GM18951 (cell line): ENCODE results near the gene TNXB.

Experiments used
- POLR2A ChIP-seq: IDR thresholded peaks from 4 replicates; pipeline ENCODE4 v1.6.1; 2011; ENCODE audit warnings: mild to moderate bottlenecking; ENCODE audit not compliant: insufficient read length, insufficient read depth; ENCODE audit errors: extremely low read depth
- in situ Hi-C: fragments of 300-500 bp; cut with MboI; formaldehyde crosslinking; loops from one replicate; pipeline ENCODE4 v1.12.0; 2022; ENCODE audit warnings: low sequenced_read_pairs, mixed read lengths, inconsistent platforms; ENCODE audit not compliant: unreplicated experiment

The TNXB gene

GRCh38 chr6:32096394-32097258, 12.5 kb downstream of the TNXB start:
- TF ChIP-seq POLR2A = no peak
- in situ Hi-C loops = no loop called here

- in situ Hi-C loops = no loop called here
- no peak for TF ChIP-seq POLR2A
Observed at GRCh38 chr6:32096087-32096393, 13.1 kb downstream of the TNXB start.

GRCh38 chr6:32095338-32096086, 13.6 kb downstream of the TNXB start:
- in situ Hi-C loops = no loop called here
- TF ChIP-seq POLR2A = no peak

- TF ChIP-seq POLR2A = no peak
- in situ Hi-C loops = no loop called here
Observed at GRCh38 chr6:32092760-32093497, 16.2 kb downstream of the TNXB start.

DNA sequence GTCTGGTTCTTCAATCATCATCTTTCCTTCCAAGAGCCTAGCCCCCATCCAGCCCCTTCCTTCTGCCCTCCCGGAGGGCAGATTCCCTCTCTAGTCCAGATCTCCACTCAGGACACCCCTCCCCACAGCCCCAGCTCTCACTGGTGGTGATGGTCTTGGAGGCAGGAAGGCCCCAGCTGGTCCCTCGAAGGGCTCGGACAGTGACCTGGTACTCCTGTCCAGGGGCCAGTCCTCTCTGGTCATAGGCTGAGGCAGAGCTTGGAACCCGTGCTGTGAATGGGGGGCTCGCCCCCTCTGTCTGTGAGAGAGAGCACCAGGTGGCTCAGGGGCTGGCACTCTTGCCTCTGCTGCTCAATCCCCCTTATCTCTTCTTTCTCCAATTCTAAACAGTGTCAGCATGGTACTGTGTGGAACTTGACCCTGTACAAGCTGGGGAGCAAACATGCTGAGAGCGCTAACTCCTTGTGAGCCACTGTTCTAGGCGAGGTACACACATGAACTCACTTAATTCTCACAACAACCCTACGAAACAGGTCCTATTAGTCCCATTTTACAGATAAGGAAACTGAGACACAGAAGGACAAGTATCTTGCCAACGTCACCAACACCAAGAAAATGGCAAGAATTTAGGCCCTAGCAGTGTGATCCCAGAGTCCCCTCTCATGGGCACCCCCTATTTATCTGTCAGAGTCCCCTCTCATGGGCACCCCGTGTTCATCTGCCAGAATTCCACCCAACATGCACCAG, 19.9 kb downstream of the TNXB start:
- TF ChIP-seq POLR2A = no peak
- in situ Hi-C loops = no loop called here

DNA sequence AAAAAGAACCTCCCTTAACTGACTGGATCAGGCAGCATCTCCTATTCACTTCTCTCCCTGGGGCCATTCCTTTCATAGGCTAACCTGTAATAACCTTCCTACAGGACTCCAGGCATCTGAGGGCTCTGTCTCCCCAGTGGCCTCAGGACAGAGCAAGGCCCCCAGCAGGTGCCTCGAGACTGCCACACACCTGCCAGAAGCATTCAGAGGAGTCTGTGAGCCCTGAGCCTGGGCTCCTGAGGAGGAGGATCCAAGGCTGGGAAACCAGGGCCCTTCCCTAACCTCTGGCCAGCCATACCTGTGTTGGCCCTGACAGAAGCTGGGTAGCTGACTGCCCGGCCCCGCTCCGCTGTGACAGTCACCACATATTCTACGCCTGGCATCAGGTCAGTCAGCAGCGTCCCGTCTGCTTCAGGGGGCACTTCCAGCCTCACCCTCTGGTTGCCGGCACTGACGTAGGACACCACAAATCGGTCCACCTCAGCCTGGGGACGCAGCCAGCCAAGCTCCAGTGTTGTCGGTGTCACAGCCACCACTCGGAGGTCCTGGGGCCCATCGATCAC, 20.6 kb downstream of the TNXB start:
- TF ChIP-seq POLR2A = no peak
- in situ Hi-C loops = no loop called here

DNA sequence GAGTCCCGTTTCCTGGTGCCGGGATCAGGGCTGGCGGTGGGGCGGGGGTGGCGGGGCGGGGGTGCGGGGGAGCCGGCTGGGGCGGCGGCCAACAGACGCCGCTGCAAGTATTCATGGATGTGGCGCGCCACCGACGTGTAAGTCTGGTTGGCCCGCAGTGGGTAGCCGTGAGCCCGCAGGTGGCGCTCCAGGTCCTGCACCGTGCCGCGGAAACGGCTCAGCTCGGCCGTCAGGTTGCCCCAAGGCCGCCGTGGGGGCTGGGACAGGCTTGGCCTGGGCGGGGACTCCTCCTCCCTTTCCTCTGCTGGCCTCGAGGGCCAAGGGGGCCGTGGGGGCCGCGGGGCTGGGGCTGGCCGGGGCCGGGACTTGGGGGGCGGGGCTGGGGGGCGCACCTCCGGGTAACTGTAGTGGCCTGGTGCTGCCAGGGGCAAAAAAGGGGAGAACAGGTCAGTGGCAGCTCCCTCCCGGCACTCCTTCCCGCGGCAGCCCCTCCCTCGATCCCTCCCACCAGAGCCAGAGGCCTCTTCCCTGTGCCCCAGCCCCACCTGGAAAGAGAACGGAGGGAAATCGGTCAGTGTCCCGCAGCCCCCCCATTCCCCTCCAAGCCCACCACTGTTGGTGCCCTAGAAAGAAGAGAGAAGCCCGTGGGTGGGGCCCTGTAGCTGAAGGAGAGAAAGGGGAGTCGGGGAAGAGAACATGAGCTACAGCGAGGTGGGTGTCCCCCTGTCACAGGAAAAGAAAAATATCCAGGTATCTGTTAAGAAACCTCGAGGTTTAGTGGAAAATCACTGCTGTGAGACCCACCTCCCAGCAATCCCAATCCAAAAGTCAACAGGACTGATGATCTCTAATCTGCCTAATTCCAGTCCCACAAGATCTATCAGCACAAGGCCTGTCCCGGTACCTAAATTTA, 21.3 kb downstream of the TNXB start:
- no peak for TF ChIP-seq POLR2A
- in situ Hi-C loops = no loop called here

DNA sequence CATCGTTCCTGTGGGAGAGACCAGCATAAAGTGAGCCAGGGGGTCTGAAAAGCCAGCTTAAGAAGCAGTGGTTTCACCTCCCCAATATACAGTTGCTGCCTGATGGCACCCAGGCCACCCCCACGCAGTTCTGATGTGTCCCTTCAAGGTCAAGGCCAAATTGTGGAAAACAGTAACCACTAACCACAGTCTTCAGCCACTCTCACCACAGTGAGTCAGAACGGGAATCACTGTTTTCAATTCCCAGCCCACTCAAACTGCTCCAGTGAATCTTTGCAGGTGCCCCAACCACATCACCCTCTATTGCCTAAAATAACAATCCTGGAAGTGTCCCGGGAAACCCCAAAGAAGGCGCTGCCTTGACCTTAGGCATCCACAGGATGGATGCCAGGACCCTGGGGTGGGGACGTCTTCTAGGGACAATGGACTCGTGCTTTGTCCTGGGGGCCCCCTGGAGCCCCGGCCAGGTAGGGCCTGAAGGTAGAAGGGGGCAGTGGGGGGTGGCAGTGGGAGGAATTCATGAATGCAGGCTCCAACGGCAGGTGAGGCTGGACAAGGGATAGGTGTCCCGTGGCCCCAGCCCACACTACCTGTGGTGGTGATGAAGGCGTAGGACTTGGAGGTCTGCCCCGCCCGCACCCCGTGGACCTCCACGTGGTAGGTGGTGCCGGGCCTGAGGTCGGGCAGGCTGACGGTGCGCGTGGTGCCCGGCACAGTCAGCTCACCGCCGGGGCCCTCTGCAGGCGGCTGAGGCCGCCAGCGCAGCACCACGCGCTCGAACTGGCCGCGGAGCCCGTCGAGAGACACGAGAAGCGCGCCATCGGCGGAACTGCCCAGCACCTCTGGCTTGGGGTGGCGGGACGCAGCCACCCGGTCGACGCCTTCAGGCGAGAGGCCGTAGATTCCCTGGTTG, 22.2 kb downstream of the TNXB start:
- in situ Hi-C loops = no loop called here
- TF ChIP-seq POLR2A = no peak

DNA sequence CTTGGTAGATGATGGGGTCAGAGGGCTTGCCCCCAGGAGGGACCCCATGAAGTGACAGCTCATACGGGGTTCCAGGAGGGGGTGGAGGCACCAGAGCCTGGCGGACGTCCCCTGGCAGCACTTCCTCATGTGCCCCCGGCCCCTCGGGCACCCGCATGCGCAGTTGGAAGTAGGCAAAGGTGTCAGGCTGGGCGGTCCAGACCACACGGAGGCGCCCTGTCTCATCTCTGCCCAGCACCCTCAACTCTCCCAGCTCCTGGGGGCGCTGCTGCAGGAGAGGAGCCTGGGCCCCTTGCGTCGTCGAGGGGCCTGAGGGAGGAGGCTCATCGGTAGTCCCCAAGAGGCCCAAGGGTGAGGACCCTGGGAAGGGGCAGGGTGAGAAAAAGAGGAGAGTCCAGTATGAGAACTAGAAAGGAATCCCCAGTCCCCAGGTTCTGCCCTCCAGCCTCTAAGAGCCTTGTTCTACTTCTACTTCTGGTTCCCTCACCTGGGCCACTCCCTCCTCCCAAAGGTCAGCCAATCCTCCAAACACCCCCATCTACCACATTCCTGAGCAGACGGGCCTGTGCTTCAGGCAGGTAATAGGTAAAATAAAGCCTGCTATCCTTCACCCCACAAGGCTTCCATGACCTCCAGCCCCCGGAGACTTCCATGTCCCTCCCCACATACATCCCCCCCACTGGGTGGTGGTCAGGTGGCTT, 23.2 kb downstream of the TNXB start:
- no peak for TF ChIP-seq POLR2A
- in situ Hi-C loops = no loop called here

DNA sequence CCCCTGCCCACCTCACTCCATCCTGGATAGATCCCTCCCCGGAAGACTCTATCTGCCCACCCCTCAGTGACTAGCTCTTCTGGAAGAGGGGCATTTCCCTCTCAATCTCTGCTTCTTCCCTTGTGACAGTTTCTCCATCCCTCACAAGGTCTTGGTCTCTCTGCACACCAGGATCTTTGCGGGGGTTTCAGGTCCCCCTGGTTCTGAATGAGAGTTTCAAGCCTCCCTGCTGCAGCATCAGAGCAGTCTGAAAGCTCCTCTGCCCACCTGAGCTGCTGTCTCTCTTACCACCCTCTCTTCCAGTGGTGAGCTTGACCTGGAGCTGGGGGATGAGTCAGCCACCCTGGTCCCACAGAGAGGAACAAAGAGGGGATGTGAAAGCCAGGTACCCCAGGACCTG, 24.4 kb downstream of the TNXB start:
- in situ Hi-C loops = no loop called here
- TF ChIP-seq POLR2A = no peak
